HepG2 (cell line): ENCODE data around the gene DACT2. TPM values are rescaled to one million over a fixed set of nuclear protein-coding genes. Genes with fewer than 3 reads are reported as not detected.
"Not testable (repeated sequence)": the region's sequence is repeated elsewhere in the genome, so short reads cannot be mapped to it uniquely, and the experiment has no call there.

ENCODE experiments used
- ATAC-seq: fragments of 200-7000 bp; cut with Tn5 transposase; 3 replicates; pipeline ENCODE4 v1.9.1; 2020; ENCODE audit warnings: mild to moderate bottlenecking, moderate library complexity
- BruUV-seq: library from RNA; stranded (reverse); fragments of 400-500 nt; replicated peaks from 2 replicates; lab custom pipeline; 2021; lab: Mats Ljungman, UMichigan
- CTCF ChIA-PET: fragments of 300-600 bp; formaldehyde crosslinking; extraction: SDS; loops from one replicate; lab custom pipeline; 2021; ENCODE audit warnings: low total read pairs, inconsistent platforms, low intra/inter-chr PET ratio; lab: Yijun Ruan, JAX
- POLR2A ChIA-PET: fragments of 350-600 bp; sonication (Branson Sonifier 250); formaldehyde crosslinking; loops from one replicate; lab custom pipeline; 2020; ENCODE audit warnings: antibody characterized with exemption, inconsistent platforms; lab: Yijun Ruan, JAX
- DNase-seq: peaks from one replicate; pipeline ENCODE4 v3.0.0-alpha.2; 2015; ENCODE audit warnings: low spot score
- FAIRE-seq: peaks from 3 replicates; lab custom pipeline; 2011; peaks lifted over from hg19 to GRCh38; lab: Jason Lieb, UNC
- H2AFZ ChIP-seq: one replicate; pipeline ENCODE4 v1.6.1; 2011; ENCODE audit warnings: low read length, inconsistent platforms
- H3K27ac ChIP-seq: fragments of 300-600 bp; 3 replicates; pipeline ENCODE4 v1.8.0; 2011; ENCODE audit warnings: mixed run types, mild to moderate bottlenecking, mixed read lengths, low read length, inconsistent platforms; ENCODE audit not compliant: insufficient read depth; ENCODE audit errors: extremely low read length
- H3K27me3 ChIP-seq, 2 experiments: fragments of 200-600 bp in 1 of 2; 2 replicates in 1 of 2; 3 replicates in 1 of 2; pipeline versions ENCODE4 v1.6.0 to v1.8.0; 2011; ENCODE audit warnings: low read length in 2 of 2, mild to moderate bottlenecking in 2 of 2, moderate library complexity in 2 of 2, inconsistent platforms in 1 of 2; ENCODE audit not compliant: insufficient read depth in 2 of 2, control insufficient read depth in 1 of 2
- H3K36me3 ChIP-seq, 2 experiments: fragments of 200-600 bp in 1 of 2; replicated peaks in 1 of 2; 2 replicates in 1 of 2; 3 replicates in 1 of 2; pipeline versions ENCODE4 v1.5.1 to v1.8.0; 2011; ENCODE audit warnings: low read length in 2 of 2, inconsistent platforms in 1 of 2; ENCODE audit not compliant: insufficient read depth in 2 of 2, control insufficient read depth in 1 of 2
- H3K4me1 ChIP-seq: 2 replicates; pipeline ENCODE4 v1.5.1; 2012; ENCODE audit warnings: low read length, inconsistent platforms; ENCODE audit not compliant: insufficient read depth
- H3K4me2 ChIP-seq: 2 replicates; pipeline ENCODE4 v1.6.0; 2011; ENCODE audit warnings: low read depth, low read length, inconsistent platforms
- H3K4me3 ChIP-seq, 3 experiments: fragments of 200-600 bp in 1 of 3; sonication (generic), shearing (Covaris generic) in 1 of 3; replicated peaks in 1 of 3; 2 replicates each; pipeline ENCODE4 v1.5.1; 2011 to 2016; ENCODE audit warnings: low read length in 3 of 3, inconsistent platforms in 2 of 3, low read depth in 2 of 3, mild to moderate bottlenecking in 2 of 3, control low read depth in 1 of 3, mixed read lengths in 1 of 3; ENCODE audit not compliant: insufficient read depth in 1 of 3
- H3K79me2 ChIP-seq: one replicate; pipeline ENCODE4 v1.6.1; 2011; ENCODE audit warnings: low read length, inconsistent platforms; ENCODE audit not compliant: insufficient read depth
- H3K9ac ChIP-seq: 2 replicates; pipeline ENCODE4 v1.6.0; 2011; ENCODE audit warnings: mild to moderate bottlenecking, low read depth, low read length, inconsistent platforms; ENCODE audit not compliant: insufficient read depth
- H3K9me3 ChIP-seq: 2 replicates; pipeline ENCODE4 v1.5.1; 2012; ENCODE audit warnings: mild to moderate bottlenecking, low read length
- H4K20me1 ChIP-seq: 2 replicates; pipeline ENCODE4 v1.6.0; 2011; ENCODE audit warnings: inconsistent platforms, mild to moderate bottlenecking, low read length, moderate library complexity; ENCODE audit not compliant: insufficient read depth
- AFF4 ChIP-seq: sonication (generic); formaldehyde crosslinking; IDR thresholded peaks from 2 replicates; pipeline ENCODE4 v1.4.0; 2020; ENCODE audit warnings: missing genetic modification reagents
- DMTF1 ChIP-seq: sonication (generic); formaldehyde crosslinking; IDR thresholded peaks from 2 replicates; pipeline ENCODE4 v1.4.0; 2020; ENCODE audit warnings: mild to moderate bottlenecking, missing genetic modification reagents
- KLF16 ChIP-seq, 2 experiments: sonication (generic) in 1 of 2; formaldehyde crosslinking in 1 of 2; IDR thresholded peaks; 2 replicates each; pipeline versions ENCODE4 v1.6.1 to v1.8.0; 2016 to 2023; ENCODE audit warnings: missing genetic modification reagents in 2 of 2, missing compliant biosample characterization in 1 of 2
- NONO ChIP-seq, 2 experiments: fragments of 450-650 bp in 1 of 2; sonication (generic) in 1 of 2; formaldehyde crosslinking in 1 of 2; IDR thresholded peaks in 1 of 2; conservative IDR thresholded peaks in 1 of 2; 2 replicates each; pipeline versions ENCODE4 v1.6.1 to v1.8.0; 2017 to 2022; ENCODE audit warnings: mild to moderate bottlenecking in 1 of 2, missing genetic modification reagents in 1 of 2, moderate library complexity in 1 of 2
- ZNF674 ChIP-seq: sonication (generic); formaldehyde crosslinking; IDR thresholded peaks from 2 replicates; pipeline ENCODE4 v1.5.0; 2020; ENCODE audit warnings: low read depth, mild to moderate bottlenecking, missing genetic modification reagents
- WGBS: methylation state at CpG from one replicate; pipeline ENCODE4 v1.1.6; 2017; ENCODE audit warnings: low lambda C conversion rate; 5-methylcytosine and 5-hydroxymethylcytosine counted together
- in situ Hi-C: cut with HindIII; loops from 2 replicates; pipeline ENCODE4 v1.10.0; 2017; ENCODE audit warnings: low pct_unique_long_range_greater_than_20kb; ENCODE audit not compliant: extremely low pct_ligation_motif_present
- intact Hi-C: fragments of 100-400 bp; cut with micrococcal nuclease; formaldehyde crosslinking; loops from one replicate; pipeline ENCODE4 v1.10.0; 2022; ENCODE audit not compliant: unreplicated experiment
- polyA plus RNA-seq, 8 experiments: library from polyadenylated mRNA; depleted of rRNA in 3 of 8; stranded (reverse) in 7 of 8; unstranded in 1 of 8; fragments of >200 nt; fragmentation: Illumina TruSeq in 4 of 8; extraction: Trizol in 4 of 8; gene quantifications; 2 replicates each; pipeline versions ENCODE4 v1.2.1 to v1.2.3, GENCODE V29; 2011 to 2016; ENCODE audit warnings: low read depth in 4 of 8, missing spikeins in 1 of 8, mixed read lengths in 1 of 8; ENCODE audit not compliant: insufficient read depth in 1 of 8
- total RNA-seq, 5 experiments: library from RNA; depleted of rRNA; stranded (reverse); fragments of >200 nt; fragmentation: Illumina TruSeq; extraction: Trizol; gene quantifications; 2 replicates each; pipeline ENCODE4 v1.2.3, GENCODE V29; 2016; ENCODE audit warnings: low read depth in 1 of 5
- TF ChIP-seq, protein P1 (sequence below): sonication (generic); formaldehyde crosslinking; IDR thresholded peaks from 2 replicates; pipeline ENCODE4 v1.4.0; 2020; ENCODE audit warnings: missing genetic modification reagents

Gene DACT2
- total and polyA plus RNA-seq, 2 of the 13 experiments (the other 11 are each of a cell fraction or from before 2014, with no cell fraction given), result 0.15 TPM; not detected in 1

DNA sequence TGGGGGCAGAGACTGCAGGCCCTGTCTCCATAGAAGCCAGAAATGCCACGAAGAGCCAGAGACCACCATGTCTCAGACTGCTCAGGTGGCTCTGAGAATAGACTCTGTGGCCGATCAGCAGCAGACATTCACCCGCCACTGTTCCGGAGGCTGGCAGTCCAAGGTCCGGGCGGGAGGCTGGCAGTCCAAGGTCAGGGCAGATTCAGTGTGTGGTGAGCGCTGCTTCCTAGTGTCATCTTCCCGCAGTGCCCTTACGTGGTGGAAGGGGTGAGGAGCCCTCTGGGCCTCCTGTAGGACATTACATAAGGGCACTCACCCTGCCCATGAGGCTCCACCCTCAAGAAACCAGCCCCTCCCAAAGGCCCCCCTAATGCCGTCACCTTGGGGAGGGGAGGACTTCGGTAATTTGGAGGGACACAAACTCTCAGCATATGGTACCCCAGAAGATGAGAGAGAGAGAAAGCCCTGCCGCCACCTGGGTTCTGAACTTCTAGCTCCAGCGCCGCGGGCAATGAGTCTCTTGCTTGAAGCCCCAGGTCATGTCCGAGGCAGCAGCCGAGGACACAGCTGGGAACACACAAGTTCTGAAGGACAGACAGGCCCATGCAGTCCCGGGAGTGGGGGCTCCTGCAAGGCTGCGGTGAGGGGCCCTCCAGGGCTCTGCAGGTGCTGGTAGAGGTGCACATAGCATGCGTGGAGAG lies 36.4 kb downstream of the DACT2 start (continued):
- TF ChIP-seq DMTF1 (CRISPR knock-in tag), result no peak
- TF ChIP-seq AFF4 (CRISPR knock-in tag), result no peak
- no peak for TF ChIP-seq NONO (IDR thresholded peaks at IDR 0.05)
- 0 out of 2 replicates have a peak, but pooled peaks have one; percentile 51 for TF ChIP-seq NONO (CRISPR knock-in tag; conservative IDR thresholded peaks at IDR 0.05)
- TF ChIP-seq, all 625 proteins: peak for 207

- POLR2A ChIA-PET, result no interaction called here
- no TSS peak for BruUV-seq
- no peaks in the 10 kb centered on the region for H4K20me1 ChIP-seq
- ATAC-seq, result no peak
- H3K4me1 ChIP-seq, result peaks cover 60% of the 10 kb centered on the region
- FAIRE-seq, result no peak
- H3K36me3 ChIP-seq, result no peaks in the 10 kb centered on the region
- in situ Hi-C loops, result no loop called here
- no peak overlapping the region for H2AFZ ChIP-seq
- CTCF ChIA-PET, result no interaction called here
- intact Hi-C loops, result no loop called here
- TF ChIP-seq KLF16 (CRISPR knock-in tag; IDR thresholded peaks at IDR 0.05) (no peak), ZNF674 (CRISPR knock-in tag) (no peak)
- TF ChIP-seq, protein P1, sequence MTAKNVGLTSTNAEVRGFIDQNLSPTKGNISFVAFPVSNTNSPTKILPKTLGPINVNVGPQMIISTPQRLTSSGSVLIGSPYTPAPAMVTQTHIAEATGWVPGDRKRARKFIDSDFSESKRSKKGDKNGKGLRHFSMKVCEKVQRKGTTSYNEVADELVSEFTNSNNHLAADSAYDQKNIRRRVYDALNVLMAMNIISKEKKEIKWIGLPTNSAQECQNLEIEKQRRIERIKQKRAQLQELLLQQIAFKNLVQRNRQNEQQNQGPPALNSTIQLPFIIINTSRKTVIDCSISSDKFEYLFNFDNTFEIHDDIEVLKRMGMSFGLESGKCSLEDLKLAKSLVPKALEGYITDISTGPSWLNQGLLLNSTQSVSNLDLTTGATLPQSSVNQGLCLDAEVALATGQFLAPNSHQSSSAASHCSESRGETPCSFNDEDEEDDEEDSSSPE (CRISPR knock-in tag), result no peak
- no peak overlapping the region for H3K27ac ChIP-seq
- no peaks in the 10 kb centered on the region for H3K79me2 ChIP-seq
- whole genome bisulfite sequencing, result 87% methylated on average over 7 of the region's 7 CpGs
- H3K27me3 ChIP-seq, result no peaks in the 10 kb centered on the region
- H3K9ac ChIP-seq, result no peak overlapping the region
- DNase-seq, result no peak
- H3K4me3 ChIP-seq, result no peak overlapping the region
- no peaks in the 10 kb centered on the region for H3K9me3 ChIP-seq
- no peak overlapping the region for H3K4me2 ChIP-seq
These were observed 37.8 kb downstream of the DACT2 start for GRCh38 chr6:168281826-168282225.

DNA sequence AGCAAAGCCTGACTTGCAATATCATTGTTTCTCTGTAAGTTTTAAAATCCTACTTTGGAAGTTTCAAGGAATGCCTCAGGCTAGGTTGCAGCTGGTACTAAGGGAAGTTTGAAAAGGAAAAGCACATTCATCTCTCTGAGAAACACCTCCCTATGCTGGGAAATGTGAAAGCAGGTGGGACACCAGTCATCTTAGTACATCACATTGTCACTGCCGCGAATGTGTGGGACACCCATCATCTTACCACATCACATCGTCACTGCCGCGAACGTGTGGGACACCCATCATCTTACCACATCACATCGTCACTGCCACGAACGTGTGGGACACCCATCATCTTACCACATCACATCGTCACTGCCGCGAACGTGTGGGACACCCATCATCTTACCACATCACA lies 38.3 kb downstream of the DACT2 start:
- ATAC-seq, H3K4me2 ChIP-seq, H3K27ac ChIP-seq, in situ Hi-C loops, H3K9ac ChIP-seq, H3K9me3 ChIP-seq, H3K79me2 ChIP-seq, H3K4me3 ChIP-seq, intact Hi-C loops, H2AFZ ChIP-seq, FAIRE-seq, H3K27me3 ChIP-seq, H4K20me1 ChIP-seq, POLR2A ChIA-PET, CTCF ChIA-PET, H3K36me3 ChIP-seq, BruUV-seq, DNase-seq: not testable (repeated sequence)
- peaks cover 60% of the 10 kb centered on the region for H3K4me1 ChIP-seq
- 98% methylated on average over 8 of the region's 13 CpGs for WGBS
